ENCODE data around the gene POLA2. TPM values are rescaled to one million over a fixed set of nuclear protein-coding genes. Genes with fewer than 3 reads are reported as not detected.

Gene POLA2, protein sequence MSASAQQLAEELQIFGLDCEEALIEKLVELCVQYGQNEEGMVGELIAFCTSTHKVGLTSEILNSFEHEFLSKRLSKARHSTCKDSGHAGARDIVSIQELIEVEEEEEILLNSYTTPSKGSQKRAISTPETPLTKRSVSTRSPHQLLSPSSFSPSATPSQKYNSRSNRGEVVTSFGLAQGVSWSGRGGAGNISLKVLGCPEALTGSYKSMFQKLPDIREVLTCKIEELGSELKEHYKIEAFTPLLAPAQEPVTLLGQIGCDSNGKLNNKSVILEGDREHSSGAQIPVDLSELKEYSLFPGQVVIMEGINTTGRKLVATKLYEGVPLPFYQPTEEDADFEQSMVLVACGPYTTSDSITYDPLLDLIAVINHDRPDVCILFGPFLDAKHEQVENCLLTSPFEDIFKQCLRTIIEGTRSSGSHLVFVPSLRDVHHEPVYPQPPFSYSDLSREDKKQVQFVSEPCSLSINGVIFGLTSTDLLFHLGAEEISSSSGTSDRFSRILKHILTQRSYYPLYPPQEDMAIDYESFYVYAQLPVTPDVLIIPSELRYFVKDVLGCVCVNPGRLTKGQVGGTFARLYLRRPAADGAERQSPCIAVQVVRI
- 5.1 and 19.5 TPM in 2 replicates for total RNA-seq (2014; rRNA removed; shearing (Covaris generic))
- polyA plus RNA-seq (2015; cell fraction: cytosol; rRNA removed), result 18.1 and 22.0 TPM in 2 replicates
- 18.9 and 29.5 TPM in 2 replicates for polyA plus RNA-seq (2015; cell fraction: nucleus; rRNA removed)

DNA sequence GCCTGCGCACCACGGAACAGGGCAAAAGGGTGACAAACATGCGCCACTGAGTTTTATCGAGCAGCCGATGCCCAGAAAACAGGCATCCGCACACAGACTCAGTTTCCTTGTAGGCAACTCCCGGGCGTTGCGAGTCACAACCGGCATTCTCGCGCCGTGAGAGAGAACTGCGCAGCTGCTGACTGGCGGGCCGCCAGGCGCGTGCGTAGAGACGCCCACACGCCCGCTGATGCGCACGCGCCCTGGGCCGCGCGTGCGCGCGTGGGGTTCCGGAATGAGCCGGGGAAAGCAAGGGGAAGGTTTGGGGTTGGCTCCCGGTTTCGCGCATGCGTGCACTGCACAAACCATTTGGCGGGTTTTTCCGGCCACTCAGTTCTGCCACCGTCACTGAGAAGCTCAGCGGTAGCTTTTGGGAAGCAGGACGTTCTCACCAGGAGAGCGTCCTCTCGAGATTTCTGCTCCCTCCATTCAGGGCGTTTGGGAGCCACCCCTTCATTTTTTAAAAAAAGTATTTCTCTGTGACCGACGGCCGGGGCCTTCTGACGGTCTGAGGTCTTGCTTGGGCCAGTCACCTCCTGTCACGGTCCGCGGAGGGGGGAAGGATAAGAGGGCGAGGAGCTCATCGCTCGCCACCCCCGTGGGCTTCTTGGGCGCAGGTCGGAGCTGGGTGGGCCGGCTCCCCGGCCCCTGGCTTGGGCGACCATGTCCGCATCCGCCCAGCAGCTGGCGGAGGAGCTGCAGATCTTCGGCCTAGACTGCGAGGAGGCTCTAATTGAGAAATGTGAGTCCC is at the start of gene POLA2:
Gene POLA2 (plus strand): TSS at position 372 of the 790 bp plus-strand sequence. CDS start 331 bp downstream, at position 703.
- DNase-seq (ENCODE audit: low read depth, low spot score), result peak; percentile 91
- in situ Hi-C loops (cut with HindIII; ENCODE audit: low pct_unique_long_range_greater_than_20kb, low sequenced_read_pairs), result no loop called here

GRCh38 chr11:65212226-65212801 is 49.4 kb upstream of the POLA2 start:
- in situ Hi-C loops (cut with HindIII; ENCODE audit: low pct_unique_long_range_greater_than_20kb, low sequenced_read_pairs), result no loop called here
- DNase-seq (ENCODE audit: low read depth, low spot score), result no peak

DNA sequence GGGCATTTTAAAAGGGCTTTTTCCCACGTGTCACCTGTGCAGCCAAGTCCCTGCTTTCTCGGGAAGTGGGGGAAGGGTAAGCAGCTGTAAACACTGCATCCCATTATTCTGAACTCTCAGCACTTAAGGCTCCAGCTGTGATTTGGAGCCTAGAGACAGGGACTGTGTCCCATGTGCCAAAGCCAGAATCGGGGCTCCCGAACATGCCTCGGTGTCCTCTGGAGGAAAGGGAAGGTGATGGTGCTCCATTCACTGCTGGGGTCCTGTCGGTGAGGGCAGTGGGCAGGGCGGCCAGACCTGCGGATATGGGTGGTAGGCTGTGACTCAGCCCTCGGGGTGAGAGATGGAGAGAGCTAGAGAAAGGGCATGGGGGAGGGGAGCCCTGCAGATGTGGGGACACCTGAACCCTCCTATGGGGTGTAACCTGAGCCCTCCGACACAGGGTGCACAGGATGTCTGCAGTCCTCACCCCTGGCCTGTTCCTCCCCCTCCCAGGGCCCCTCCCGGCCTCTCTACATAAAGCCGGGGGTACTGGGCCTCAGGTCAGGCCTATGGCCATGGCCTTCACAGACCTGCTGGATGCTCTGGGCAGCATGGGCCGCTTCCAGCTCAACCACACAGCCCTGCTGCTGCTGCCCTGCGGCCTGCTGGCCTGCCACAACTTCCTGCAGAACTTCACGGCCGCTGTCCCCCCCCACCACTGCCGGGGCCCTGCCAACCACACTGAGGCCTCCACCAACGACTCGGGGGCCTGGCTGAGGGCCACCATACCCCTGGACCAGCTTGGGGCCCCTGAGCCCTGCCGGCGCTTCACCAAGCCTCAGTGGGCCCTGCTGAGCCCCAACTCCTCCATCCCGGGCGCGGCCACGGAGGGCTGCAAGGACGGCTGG is 48.2 kb upstream of the POLA2 start:
- no peak for DNase-seq (ENCODE audit: low read depth, low spot score)
- in situ Hi-C loops (cut with HindIII; ENCODE audit: low pct_unique_long_range_greater_than_20kb, low sequenced_read_pairs), result no loop called here

DNA sequence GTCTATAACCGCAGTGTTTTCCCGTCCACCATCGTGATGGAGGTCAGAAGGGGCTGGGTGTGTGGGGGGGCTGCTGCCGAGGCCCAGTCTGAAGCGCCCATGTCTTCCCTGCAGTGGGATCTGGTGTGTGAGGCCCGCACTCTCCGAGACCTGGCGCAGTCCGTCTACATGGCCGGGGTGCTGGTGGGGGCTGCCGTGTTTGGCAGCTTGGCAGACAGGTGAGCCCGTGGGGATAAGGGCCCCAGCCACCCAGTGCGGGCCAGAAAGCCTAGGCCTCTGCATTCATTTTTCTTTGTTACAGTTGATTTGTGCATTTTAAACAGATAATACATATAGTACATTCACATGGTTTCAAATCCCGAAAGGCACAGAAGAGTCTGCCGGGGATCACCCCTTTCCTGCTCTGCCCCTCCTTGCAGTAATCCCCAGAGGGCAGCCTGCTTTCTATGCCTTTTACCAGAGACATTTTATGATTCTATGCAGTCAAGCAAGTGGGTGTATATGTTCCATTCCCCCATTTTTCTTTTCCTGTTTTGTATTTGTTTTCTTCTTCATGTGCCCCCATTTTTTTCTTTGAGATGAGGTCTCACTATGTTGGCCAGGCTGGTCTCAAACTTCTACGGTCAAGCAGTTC is 47.4 kb upstream of the POLA2 start:
- in situ Hi-C loops (cut with HindIII; ENCODE audit: low pct_unique_long_range_greater_than_20kb, low sequenced_read_pairs), result no loop called here
- DNase-seq (ENCODE audit: low read depth, low spot score), result no peak

DNA sequence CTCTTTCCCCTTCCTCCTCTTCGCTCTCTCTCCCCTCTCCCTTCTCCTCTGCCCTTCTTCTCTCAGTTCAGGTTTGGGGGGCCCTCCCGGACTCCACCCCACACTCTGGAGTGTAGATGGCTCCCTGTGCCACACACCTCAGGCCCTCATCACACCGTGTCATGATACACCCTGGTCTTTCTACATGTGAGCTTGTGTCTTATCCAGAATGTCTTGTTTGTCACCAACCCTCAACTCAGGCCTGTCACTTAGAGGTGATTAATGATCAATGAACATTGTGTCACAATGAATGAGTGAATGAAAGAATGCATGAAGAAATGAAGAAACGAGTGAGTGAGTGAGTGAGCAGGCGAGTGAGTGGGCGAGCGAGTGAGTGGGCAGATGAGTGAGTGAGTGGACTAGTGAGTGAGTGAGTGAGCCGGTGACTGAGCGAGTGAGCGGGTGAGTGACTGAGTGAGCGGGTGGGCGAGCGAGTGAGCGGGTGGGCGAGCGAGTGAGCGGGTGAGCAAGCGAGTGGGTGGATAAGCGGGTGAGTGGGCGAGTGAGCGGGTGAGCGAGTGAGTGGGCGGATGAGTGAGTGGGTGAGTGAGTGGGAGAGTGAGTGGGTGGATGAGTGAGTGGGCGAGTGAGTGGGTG is 46.2 kb upstream of the POLA2 start:
- DNase-seq (ENCODE audit: low read depth, low spot score), result no peak
- in situ Hi-C loops (cut with HindIII; ENCODE audit: low pct_unique_long_range_greater_than_20kb, low sequenced_read_pairs), result no loop called here

- in situ Hi-C loops (cut with HindIII; ENCODE audit: low pct_unique_long_range_greater_than_20kb, low sequenced_read_pairs), result no loop called here
- no peak for DNase-seq (ENCODE audit: low read depth, low spot score)
These were observed 44.9 kb upstream of the POLA2 start for GRCh38 chr11:65216830-65217229.

GRCh38 chr11:65217441-65218423 is 44.0 kb upstream of the POLA2 start:
- DNase-seq (ENCODE audit: low read depth, low spot score), result no peak
- in situ Hi-C loops (cut with HindIII; ENCODE audit: low pct_unique_long_range_greater_than_20kb, low sequenced_read_pairs), result no loop called here

- in situ Hi-C loops (cut with HindIII; ENCODE audit: low pct_unique_long_range_greater_than_20kb, low sequenced_read_pairs), result no loop called here
- no peak for DNase-seq (ENCODE audit: low read depth, low spot score)
These were observed 43.3 kb upstream of the POLA2 start for GRCh38 chr11:65218446-65218845.

DNA sequence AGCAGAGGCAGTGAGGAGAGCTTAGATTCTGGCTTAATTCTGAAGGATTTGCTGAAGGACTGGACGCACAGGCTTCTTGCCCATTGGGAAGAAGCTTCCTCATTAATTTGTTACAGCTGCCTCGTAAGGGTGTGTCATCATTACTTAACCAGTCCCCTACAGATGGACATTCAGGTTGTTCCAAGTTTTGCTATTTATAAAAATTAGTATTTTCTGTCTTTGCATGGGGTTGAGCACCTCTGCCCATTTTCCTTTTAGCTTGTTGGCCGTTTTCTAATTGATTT is 41.9 kb upstream of the POLA2 start:
- no peak for DNase-seq (ENCODE audit: low read depth, low spot score)

GRCh38 chr11:65221026-65221425 is 40.7 kb upstream of the POLA2 start:
- no peak for DNase-seq (ENCODE audit: low read depth, low spot score)
- in situ Hi-C loops (cut with HindIII; ENCODE audit: low pct_unique_long_range_greater_than_20kb, low sequenced_read_pairs), result no loop called here

More for the DNA sequence above, 41.9 kb upstream of the POLA2 start:
- in situ Hi-C loops (cut with HindIII; ENCODE audit: low pct_unique_long_range_greater_than_20kb, low sequenced_read_pairs), result no loop called here

GRCh38 chr11:65223011-65223410 is 38.8 kb upstream of the POLA2 start:
- in situ Hi-C loops (cut with HindIII; ENCODE audit: low pct_unique_long_range_greater_than_20kb, low sequenced_read_pairs), result no loop called here
- DNase-seq (ENCODE audit: low read depth, low spot score), result no peak

- no peak for DNase-seq (ENCODE audit: low read depth, low spot score)
- in situ Hi-C loops (cut with HindIII; ENCODE audit: low pct_unique_long_range_greater_than_20kb, low sequenced_read_pairs), result no loop called here
These were observed 36.9 kb upstream of the POLA2 start for GRCh38 chr11:65224930-65225278.

DNA sequence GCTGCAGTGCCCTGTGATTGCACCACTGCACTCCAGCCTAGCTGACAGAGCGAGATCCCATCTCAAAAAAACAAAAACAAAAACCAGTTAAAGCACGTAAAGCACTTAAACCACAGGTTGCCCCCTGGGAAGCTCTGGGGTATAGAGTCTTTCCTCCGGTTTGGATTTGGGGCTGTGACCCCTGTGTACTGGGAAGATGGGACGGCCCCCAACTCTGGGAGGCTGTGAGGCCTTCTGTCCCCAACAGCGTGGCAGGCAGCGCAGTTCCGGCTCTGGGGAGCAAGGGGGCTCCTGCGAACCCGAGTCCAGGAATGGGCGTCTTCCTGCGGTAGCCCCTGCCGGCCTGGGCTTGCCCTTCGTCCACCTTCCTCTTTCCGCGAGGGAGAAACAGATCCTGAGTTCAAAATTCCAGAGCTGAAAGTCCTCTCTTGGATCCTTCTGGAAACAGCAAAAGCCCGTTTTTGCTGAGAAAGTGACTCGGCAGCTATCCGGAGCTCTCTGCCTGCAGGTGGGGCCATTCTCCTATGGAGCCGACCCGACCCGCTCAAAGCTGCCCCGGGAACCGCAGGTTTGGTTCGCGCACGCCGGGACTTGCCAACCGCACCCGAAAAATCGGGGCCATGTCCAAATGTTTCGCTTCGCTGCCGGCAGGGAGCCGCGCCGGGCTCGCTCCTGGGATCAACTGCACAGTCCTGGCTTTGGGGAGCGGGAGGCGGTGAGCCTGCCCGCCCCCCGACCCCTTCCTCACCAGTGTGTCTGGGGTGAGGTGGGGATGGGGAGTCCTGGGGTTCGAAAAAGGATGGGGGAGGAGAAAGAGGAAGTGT is 36.3 kb upstream of the POLA2 start:
- no peak for DNase-seq (ENCODE audit: low read depth, low spot score)
- in situ Hi-C loops (cut with HindIII; ENCODE audit: low pct_unique_long_range_greater_than_20kb, low sequenced_read_pairs), result no loop called here

DNA sequence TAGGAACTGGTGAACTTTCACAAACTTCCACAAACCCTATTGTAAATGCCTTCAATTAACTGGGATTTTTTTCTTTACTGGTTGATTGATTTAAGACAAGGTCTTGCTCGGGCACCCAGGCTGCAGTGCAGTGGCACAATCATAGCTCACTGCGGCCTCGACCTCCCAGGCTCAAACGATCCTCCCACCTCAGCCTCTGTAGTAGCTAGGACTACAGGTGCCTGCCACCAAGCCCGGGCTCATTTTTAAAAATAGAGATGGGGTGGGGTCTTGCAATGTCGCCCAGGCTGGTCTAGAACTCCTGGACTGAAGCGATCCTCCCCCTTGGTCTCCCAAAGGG is 35.7 kb upstream of the POLA2 start:
- in situ Hi-C loops (cut with HindIII; ENCODE audit: low pct_unique_long_range_greater_than_20kb, low sequenced_read_pairs), result no loop called here
- DNase-seq (ENCODE audit: low read depth, low spot score), result no peak

GRCh38 chr11:65227879-65228278 is 33.9 kb upstream of the POLA2 start:
- in situ Hi-C loops (cut with HindIII; ENCODE audit: low pct_unique_long_range_greater_than_20kb, low sequenced_read_pairs), result no loop called here

More at GRCh38 chr11:65227879-65228278, 33.9 kb upstream of the POLA2 start:
- no peak for DNase-seq (ENCODE audit: low read depth, low spot score)
